ENCODE data around the gene HACD2. TPM values are rescaled to one million over a fixed set of nuclear protein-coding genes. Genes with fewer than 3 reads are reported as not detected.

The HACD2 gene
- total and polyA plus RNA-seq, 12 donors, result 5.1 to 29.9 (median 20.2) TPM

DNA sequence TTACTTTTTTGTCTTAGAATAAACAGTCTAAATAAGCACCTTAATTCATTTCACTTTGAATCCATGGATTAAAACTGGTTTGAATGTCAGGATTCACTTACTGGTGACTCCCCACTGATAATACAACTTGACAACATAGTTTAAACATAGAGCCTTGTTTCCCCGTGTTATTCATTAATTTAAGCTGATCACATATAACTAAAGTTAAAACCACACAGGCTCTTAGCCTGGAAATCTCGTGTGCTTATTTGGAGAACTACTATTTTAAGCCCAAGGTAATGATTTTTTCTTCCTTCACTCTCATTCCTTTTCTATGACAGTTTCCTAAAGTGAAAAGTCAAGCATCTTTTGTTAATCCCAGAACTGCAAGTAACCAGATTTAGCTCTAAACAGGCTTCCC, 64.2 kb downstream of the HACD2 start:
- intact Hi-C loops (cut with DNase I), result no loop called here
- 68 to 76% (median 72%) methylated on average over 2 of the region's 2 CpGs for WGBS, 4 donors
- H3K4me1 ChIP-seq (replicated peaks in 1 of 2), result peaks cover 0 to 10% of the 10 kb centered on the region in 2 donors
- H3K27me3 ChIP-seq, result no peaks in the 10 kb centered on the region
- no peaks in the 10 kb centered on the region for H3K36me3 ChIP-seq (replicated peaks in 1 of 2)
- DNase-seq, result no peak
- H3K4me3 ChIP-seq, result no peak overlapping the region
- no peak overlapping the region for H3K27ac ChIP-seq
- no peaks in the 10 kb centered on the region for H3K9me3 ChIP-seq (replicated peaks in 1 of 3)
- TF ChIP-seq, protein P1, sequence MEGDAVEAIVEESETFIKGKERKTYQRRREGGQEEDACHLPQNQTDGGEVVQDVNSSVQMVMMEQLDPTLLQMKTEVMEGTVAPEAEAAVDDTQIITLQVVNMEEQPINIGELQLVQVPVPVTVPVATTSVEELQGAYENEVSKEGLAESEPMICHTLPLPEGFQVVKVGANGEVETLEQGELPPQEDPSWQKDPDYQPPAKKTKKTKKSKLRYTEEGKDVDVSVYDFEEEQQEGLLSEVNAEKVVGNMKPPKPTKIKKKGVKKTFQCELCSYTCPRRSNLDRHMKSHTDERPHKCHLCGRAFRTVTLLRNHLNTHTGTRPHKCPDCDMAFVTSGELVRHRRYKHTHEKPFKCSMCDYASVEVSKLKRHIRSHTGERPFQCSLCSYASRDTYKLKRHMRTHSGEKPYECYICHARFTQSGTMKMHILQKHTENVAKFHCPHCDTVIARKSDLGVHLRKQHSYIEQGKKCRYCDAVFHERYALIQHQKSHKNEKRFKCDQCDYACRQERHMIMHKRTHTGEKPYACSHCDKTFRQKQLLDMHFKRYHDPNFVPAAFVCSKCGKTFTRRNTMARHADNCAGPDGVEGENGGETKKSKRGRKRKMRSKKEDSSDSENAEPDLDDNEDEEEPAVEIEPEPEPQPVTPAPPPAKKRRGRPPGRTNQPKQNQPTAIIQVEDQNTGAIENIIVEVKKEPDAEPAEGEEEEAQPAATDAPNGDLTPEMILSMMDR (IDR thresholded peaks at IDR 0.05), result no peak
- no peak for TF ChIP-seq POLR2A (IDR thresholded peaks at IDR 0.05)

DNA sequence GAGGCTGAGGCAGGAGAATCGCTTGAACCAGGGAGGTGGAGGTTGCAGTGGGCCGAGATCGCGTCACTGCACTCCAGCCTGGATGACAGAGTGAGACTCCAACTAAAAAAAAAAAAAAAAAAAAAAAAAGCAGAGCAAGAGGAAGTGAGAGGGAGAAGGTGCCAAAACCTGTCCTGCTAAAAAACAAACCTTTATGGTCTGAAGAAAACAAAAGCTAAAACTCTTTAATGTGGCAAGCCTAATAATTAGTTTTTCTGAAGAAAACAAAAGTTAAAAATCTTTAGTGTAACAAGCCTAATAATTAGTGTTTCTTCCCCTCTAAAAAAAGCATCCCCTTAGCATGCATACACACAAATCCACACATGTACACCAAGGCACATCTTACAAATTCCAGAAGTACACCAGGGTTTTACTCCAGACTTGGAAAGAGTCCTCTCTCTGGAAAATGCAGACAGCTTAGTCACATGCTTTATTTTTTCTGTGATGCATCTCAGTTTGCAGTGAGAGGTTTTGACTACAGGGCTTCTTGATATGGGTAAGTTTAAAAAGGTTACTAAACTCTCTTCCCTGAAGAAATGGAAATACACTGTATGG, 65.9 kb downstream of the HACD2 start:
- H3K4me1 ChIP-seq (replicated peaks in 1 of 2), result peaks cover 0 to 10% of the 10 kb centered on the region in 2 donors
- no peak overlapping the region for H3K27ac ChIP-seq
- H3K9me3 ChIP-seq (replicated peaks in 1 of 3), result no peaks in the 10 kb centered on the region
- H3K27me3 ChIP-seq, result no peaks in the 10 kb centered on the region
- WGBS, 4 donors, result 89 to 93% (median 92%) methylated on average over 4 of the region's 4 CpGs
- intact Hi-C loops (cut with DNase I), result no loop called here
- H3K36me3 ChIP-seq (replicated peaks in 1 of 2), result no peaks in the 10 kb centered on the region
- no peak overlapping the region for H3K4me3 ChIP-seq
- TF ChIP-seq POLR2A (IDR thresholded peaks at IDR 0.05), result no peak
- TF ChIP-seq, protein P1 (IDR thresholded peaks at IDR 0.05), result no peak
- no peak for DNase-seq

DNA sequence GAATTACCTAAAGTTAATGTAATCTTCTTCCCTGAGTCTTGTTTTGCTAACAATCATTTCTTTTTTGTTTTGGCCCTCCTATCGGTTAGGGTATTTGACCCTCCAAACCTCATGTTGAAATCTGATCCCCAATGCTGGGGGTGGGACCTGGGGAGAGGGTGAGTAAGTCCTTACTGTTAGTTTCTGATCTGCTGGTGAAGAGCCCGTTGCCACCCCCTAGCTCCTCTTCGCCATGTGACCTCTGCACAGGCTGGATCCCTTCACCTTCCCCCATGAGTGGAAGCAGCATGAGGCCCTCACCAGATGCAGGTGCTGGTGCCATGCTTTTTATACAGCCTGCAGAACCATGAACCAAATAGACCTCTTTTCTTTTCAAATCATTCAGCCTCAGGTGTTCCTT, 73.1 kb downstream of the HACD2 start:
- no peaks in the 10 kb centered on the region for H3K9me3 ChIP-seq (replicated peaks in 1 of 3)
- 82 to 97% (median 91%) methylated on average over 3 of the region's 3 CpGs for WGBS, 4 donors

DNA sequence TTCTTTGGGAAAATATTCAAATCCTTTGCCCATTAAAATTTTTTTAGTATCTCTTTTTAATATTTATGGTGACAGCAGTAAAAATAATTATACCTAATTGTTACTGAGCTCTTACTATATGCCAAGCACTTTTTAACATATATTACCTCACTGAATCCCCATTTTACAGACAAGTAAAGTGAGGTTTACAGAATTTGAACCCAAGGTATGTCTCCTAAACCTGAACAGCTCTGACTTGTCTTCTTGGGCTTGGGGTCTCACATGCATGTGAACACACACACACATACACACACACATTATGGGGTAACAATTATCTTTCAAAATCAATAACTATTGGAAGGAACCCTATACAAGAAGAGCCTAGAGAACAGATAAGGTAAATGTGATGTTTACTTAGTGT, 73.8 kb downstream of the HACD2 start:
- Histone ChIP-seq H3K4me1 (replicated peaks in 1 of 2) (no peaks in the 10 kb centered on the region), H3K9me3 (replicated peaks in 1 of 3) (no peaks in the 10 kb centered on the region), H3K4me3 (no peak overlapping the region), H3K27me3 (no peaks in the 10 kb centered on the region), H3K27ac (no peak overlapping the region), H3K36me3 (replicated peaks in 1 of 2) (no peaks in the 10 kb centered on the region)
- DNase-seq, result no peak
- TF ChIP-seq POLR2A (IDR thresholded peaks at IDR 0.05), result no peak
- TF ChIP-seq, protein P1 (IDR thresholded peaks at IDR 0.05), result no peak
- intact Hi-C loops (cut with DNase I), result no loop called here

More for the DNA sequence above, 73.1 kb downstream of the HACD2 start:
- intact Hi-C loops (cut with DNase I), result no loop called here
- no peak overlapping the region for H3K27ac ChIP-seq
- no peak overlapping the region for H3K4me3 ChIP-seq
- H3K4me1 ChIP-seq (replicated peaks in 1 of 2), result peaks cover 0 to 2% of the 10 kb centered on the region in 2 donors
- H3K36me3 ChIP-seq (replicated peaks in 1 of 2), result no peaks in the 10 kb centered on the region
- H3K27me3 ChIP-seq, result no peaks in the 10 kb centered on the region
- DNase-seq, result no peak
- TF ChIP-seq POLR2A (IDR thresholded peaks at IDR 0.05), result no peak
- TF ChIP-seq, protein P1 (IDR thresholded peaks at IDR 0.05), result no peak

All from adrenal gland (tissue), 12 donors.